Central memory CD8-positive, alpha-beta T cell (primary cell): ENCODE results near the gene SV2B.

ENCODE experiments used
- ATAC-seq: fragments of 150-1000 bp; cut with Tn5 transposase; replicated peaks from 2 replicates; pipeline ENCODE4 v1.10.0; 2022; ENCODE audit warnings: mild to moderate bottlenecking, moderate FRiP score, moderate number of reproducible peaks; ENCODE audit not compliant: poor library complexity, severe bottlenecking; ENCODE audit errors: extremely low read depth
- DNase-seq, 2 donors: peaks; one replicate each; pipeline ENCODE4 v3.0.0; 2021; ENCODE audit warnings: low spot score in 2 of 2
- H3K27ac Mint-ChIP-seq: one replicate; pipeline ENCODE4 v1.8.0; 2022; ENCODE audit warnings: low read depth, mild to moderate bottlenecking, moderate library complexity, mixed read lengths
- H3K27me3 Mint-ChIP-seq: one replicate; pipeline ENCODE4 v1.8.0; 2022; ENCODE audit warnings: mixed read lengths
- H3K36me3 Mint-ChIP-seq: one replicate; pipeline ENCODE4 v1.8.0; 2022; ENCODE audit warnings: mild to moderate bottlenecking, moderate library complexity, mixed read lengths; ENCODE audit not compliant: insufficient read depth
- H3K4me1 Mint-ChIP-seq: one replicate; pipeline ENCODE4 v1.8.0; 2022; ENCODE audit warnings: mixed read lengths
- H3K4me3 Mint-ChIP-seq: one replicate; pipeline ENCODE4 v1.8.0; 2022; ENCODE audit warnings: mild to moderate bottlenecking, moderate library complexity, mixed read lengths
- H3K9me3 Mint-ChIP-seq: one replicate; pipeline ENCODE4 v1.8.0; 2022; ENCODE audit warnings: mixed read lengths

The SV2B gene

DNA sequence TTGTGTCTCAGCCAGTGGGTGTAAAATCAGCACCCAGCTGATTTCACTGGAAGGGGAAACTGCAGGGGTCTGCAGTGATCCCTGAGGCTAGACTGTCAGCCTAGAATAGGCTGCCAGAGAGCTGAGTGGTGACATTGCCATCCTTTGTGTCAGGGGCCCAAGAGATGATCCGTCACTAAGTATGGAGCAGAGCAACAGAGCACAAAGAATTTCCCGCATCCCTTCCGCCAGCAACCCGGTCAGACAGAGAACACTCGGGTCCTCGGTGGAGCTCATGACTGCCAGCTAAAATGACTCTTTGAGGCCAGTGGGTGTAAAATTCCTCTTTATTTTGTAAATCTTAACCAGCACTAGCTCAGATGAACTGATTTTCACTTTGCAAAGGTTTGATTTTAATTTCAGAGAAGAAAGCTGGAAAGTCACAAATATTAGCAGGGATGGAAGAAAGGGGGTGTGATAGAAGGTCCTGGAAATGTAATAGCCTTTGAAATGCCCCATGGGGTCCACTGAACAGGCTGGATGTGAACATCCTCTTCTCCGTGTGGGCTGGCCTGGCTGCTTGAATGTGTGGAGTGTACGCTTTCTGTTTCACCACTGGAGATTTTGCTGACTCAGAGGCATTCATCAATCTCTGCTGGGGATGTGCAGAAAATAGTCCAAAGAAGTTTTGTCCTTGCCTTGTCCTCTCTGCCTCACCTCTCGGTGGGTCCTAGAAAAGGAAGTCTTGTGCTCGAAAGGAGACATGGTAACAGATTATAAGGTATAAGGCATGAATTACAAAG is 138.8 kb downstream of the SV2B start:
- ATAC-seq = no peak

DNA sequence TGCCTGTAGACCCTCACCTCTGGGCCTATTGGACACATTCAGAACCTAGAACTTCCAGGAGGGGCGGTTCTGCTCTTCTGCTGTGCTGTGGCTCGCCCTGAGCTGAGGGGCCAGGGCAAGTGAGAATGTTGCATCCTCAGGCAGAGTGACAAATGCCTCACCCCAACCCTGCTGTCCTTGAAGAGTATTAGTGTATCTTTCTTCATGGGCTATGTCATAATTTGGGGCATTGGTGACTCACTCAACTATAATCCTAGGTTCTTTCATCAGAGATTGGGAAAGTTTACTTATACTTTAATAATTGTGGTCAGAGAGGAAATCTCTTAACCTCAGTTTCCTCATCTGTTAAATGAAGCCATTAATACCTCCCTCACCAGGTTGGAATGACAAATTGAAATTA is 143.8 kb downstream of the SV2B start:
- Mint-ChIP-seq H3K4me3 (no peak overlapping the region), H3K9me3 (no peaks in the 10 kb centered on the region), H3K27me3 (peaks cover 29% of the 10 kb centered on the region), H3K36me3 (no peaks in the 10 kb centered on the region), H3K4me1 (no peaks in the 10 kb centered on the region), H3K27ac (no peak overlapping the region)
- ATAC-seq (no peak), DNase-seq (no peak)

More for the DNA sequence above, 138.8 kb downstream of the SV2B start:
- Mint-ChIP-seq H3K4me3 (no peak overlapping the region), H3K36me3 (no peaks in the 10 kb centered on the region), H3K27ac (no peak overlapping the region), H3K27me3 (peaks cover 37% of the 10 kb centered on the region), H3K4me1 (no peaks in the 10 kb centered on the region), H3K9me3 (no peaks in the 10 kb centered on the region)
- no peak for DNase-seq

DNA sequence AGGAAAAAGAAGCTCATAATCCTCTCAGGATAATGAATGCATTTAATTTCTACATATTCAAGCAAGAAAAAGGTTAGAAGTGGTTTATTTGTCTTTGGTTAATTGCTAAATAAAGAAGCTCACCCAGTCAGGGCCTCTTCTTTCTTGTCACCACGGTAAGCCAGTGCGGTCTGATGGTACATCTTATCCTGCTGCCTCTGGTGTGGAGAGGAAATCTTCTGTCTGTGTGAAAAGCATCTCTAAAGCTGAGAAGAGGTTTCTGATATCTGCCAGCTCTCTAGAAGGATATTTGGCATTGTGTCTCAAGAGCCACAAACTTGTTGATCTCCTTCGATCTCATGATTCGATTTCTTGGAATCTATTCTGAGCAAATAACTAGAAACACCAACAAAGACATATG is 144.9 kb downstream of the SV2B start:
- H3K27me3 Mint-ChIP-seq = peaks cover 39% of the 10 kb centered on the region
- H3K36me3 Mint-ChIP-seq = peaks cover 2% of the 10 kb centered on the region
- no peak overlapping the region for H3K4me3 Mint-ChIP-seq
- no peaks in the 10 kb centered on the region for H3K4me1 Mint-ChIP-seq
- H3K9me3 Mint-ChIP-seq = no peaks in the 10 kb centered on the region
- DNase-seq = no peak
- H3K27ac Mint-ChIP-seq = no peak overlapping the region
- no peak for ATAC-seq

- Mint-ChIP-seq H3K27me3 (peaks cover 56% of the 10 kb centered on the region), H3K9me3 (no peaks in the 10 kb centered on the region), H3K36me3 (peaks cover 2% of the 10 kb centered on the region), H3K27ac (no peak overlapping the region), H3K4me3 (no peak overlapping the region), H3K4me1 (no peaks in the 10 kb centered on the region)
- no peak for ATAC-seq
- no peak for DNase-seq
These were observed 146.9 kb downstream of the SV2B start for GRCh38 chr15:91246998-91247397.

DNA sequence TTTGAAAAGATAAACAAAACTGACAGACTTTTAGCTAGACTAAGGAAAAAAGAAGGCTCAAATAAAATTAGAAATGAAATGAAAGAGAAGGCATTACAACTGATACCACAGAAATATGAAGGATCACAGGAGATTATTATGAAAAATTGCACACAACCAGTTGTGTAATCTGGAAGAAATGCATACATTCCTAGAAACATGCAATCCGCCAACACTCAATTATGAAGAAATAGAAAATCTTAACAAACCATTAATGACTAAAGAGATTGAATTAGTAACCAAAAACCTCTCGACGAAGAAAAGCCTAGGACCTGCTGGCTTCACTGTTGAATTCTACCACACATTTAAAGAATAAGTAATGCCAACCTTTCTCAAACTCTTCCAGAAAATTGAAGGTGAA is 149.5 kb downstream of the SV2B start:
- DNase-seq (no peak), ATAC-seq (no peak)
- Mint-ChIP-seq H3K4me1 (no peaks in the 10 kb centered on the region), H3K27me3 (peaks cover 68% of the 10 kb centered on the region), H3K27ac (no peak overlapping the region), H3K4me3 (no peak overlapping the region), H3K36me3 (peaks cover 2% of the 10 kb centered on the region), H3K9me3 (no peaks in the 10 kb centered on the region)

DNA sequence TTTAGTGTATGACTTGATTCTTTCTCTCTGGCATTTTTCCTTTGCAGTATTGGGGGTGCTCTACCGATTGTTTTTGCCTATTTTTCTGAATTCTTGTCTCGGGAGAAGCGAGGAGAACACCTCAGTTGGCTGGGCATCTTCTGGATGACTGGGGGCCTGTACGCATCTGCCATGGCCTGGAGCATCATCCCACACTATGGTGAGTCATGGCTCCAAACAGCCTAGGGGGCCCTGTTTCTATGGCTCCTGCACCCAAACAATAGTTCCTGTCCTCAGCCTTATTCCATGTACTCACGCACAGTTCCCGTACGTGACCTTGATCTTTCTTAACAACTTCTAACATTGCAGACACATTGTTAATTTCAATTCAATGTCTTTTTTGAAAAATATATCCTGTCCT is 152.3 kb downstream of the SV2B start:
- ATAC-seq (no peak), DNase-seq (no peak)
- Mint-ChIP-seq H3K27me3 (peaks cover 83% of the 10 kb centered on the region), H3K27ac (no peak overlapping the region), H3K4me3 (no peak overlapping the region), H3K36me3 (peaks cover 2% of the 10 kb centered on the region), H3K9me3 (no peaks in the 10 kb centered on the region), H3K4me1 (no peaks in the 10 kb centered on the region)

DNA sequence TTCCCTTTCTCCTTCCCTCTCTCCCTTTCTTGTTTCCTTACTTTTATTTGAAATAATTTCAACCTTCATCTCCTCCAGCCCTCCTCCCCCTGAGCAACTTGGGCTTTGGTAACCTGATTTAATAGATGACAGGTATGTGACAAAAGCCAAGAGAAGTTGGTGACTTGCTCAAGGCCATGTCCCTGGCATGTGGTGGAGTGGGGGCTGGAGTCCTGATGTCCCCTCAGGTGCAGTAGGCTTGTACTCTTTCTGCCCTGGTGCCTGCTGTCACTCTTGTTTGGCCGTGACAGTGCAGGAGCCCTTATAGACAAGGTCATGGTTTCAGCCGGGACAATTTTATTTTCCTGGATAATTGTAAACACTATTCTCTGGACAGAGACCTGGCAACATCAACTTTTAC is 152.7 kb downstream of the SV2B start:
- DNase-seq (no peak), ATAC-seq (no peak)
- Mint-ChIP-seq H3K27me3 (peaks cover 84% of the 10 kb centered on the region), H3K4me3 (no peak overlapping the region), H3K36me3 (peaks cover 2% of the 10 kb centered on the region), H3K4me1 (no peaks in the 10 kb centered on the region), H3K27ac (no peak overlapping the region), H3K9me3 (no peaks in the 10 kb centered on the region)

DNA sequence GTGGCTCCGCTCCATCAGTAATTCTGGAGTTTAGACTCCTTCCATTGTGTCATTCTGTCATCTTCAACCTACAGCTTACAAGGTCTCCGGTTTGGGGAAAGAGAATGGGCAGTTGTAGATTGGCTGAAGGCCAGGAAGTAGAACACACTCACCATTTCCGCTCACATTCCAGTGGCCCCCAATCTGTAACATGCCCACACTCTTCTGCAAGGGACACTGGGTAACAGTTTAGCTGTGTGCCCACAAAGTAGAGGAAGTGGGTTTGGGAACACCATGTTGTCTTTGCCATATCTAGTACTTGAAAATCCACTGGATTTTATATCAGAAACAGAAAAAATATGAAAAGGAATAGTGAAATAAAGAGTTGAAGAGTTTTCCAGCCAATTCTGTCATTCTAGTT is 153.5 kb downstream of the SV2B start:
- Mint-ChIP-seq H3K9me3 (no peaks in the 10 kb centered on the region), H3K4me1 (no peaks in the 10 kb centered on the region), H3K27ac (no peak overlapping the region), H3K4me3 (no peak overlapping the region), H3K36me3 (peaks cover 2% of the 10 kb centered on the region), H3K27me3 (peaks cover 89% of the 10 kb centered on the region)
- ATAC-seq (no peak), DNase-seq (no peak)

DNA sequence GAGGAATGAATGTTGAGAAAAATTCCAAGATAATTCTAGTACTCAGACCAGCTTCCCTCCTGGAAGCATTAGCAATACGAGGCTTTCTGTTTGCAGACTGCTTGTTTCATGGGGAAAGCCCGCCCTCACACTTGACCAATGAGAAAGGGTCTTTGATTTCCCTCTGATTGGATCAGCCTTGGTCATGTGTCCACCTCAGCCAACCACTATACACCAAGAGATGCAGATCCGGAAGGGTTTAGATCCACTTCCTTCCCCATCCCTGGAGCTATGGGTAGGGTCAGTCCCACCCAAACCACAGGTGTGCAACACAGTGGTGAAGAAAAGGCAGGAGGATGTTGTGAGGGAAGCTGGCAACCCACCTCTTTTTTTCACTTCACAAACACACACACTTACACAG is 154.7 kb downstream of the SV2B start:
- ATAC-seq (no peak), DNase-seq (no peak)
- Mint-ChIP-seq H3K4me3 (no peak overlapping the region), H3K9me3 (no peaks in the 10 kb centered on the region), H3K27ac (no peak overlapping the region), H3K4me1 (no peaks in the 10 kb centered on the region), H3K36me3 (no peaks in the 10 kb centered on the region), H3K27me3 (peaks cover 84% of the 10 kb centered on the region)

DNA sequence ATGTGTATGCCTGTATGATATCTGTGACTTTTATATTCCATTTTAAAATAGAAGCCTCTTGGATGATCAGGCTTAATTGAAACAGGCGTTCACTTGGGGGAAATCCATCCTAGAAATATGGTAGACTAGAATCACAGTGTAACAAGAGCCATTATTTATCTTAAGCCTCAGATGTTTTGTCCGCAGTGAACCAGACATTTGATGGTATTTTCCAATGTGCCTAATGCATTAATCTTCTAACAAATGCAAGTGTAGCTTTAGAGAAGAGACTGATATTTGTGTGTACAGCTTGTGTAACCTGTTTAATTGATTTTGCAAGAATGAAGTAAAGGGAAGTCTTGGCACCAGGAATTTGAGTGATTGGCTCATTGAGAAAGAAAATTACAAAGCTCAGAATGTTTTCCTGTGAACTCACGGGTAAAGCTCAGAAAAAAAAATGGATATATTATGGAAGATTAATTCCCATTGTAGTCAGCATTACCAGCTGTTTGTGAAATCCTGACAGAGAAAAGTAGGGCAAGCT is 155.7 kb downstream of the SV2B start:
- DNase-seq (no peak), ATAC-seq (no peak)
- no peaks in the 10 kb centered on the region for H3K9me3 Mint-ChIP-seq

GRCh38 chr15:91257746-91258414 is 157.8 kb downstream of the SV2B start:
- no peaks in the 10 kb centered on the region for H3K36me3 Mint-ChIP-seq
- no peak overlapping the region for H3K4me3 Mint-ChIP-seq
- peaks cover 62% of the 10 kb centered on the region for H3K27me3 Mint-ChIP-seq
- H3K9me3 Mint-ChIP-seq = no peaks in the 10 kb centered on the region
- ATAC-seq (no peak), DNase-seq (no peak)
- H3K27ac Mint-ChIP-seq = no peak overlapping the region
- no peaks in the 10 kb centered on the region for H3K4me1 Mint-ChIP-seq

More for the DNA sequence above, 155.7 kb downstream of the SV2B start:
- no peaks in the 10 kb centered on the region for H3K36me3 Mint-ChIP-seq
- no peak overlapping the region for H3K4me3 Mint-ChIP-seq
- no peaks in the 10 kb centered on the region for H3K4me1 Mint-ChIP-seq
- no peak overlapping the region for H3K27ac Mint-ChIP-seq
- H3K27me3 Mint-ChIP-seq = peaks cover 83% of the 10 kb centered on the region

DNA sequence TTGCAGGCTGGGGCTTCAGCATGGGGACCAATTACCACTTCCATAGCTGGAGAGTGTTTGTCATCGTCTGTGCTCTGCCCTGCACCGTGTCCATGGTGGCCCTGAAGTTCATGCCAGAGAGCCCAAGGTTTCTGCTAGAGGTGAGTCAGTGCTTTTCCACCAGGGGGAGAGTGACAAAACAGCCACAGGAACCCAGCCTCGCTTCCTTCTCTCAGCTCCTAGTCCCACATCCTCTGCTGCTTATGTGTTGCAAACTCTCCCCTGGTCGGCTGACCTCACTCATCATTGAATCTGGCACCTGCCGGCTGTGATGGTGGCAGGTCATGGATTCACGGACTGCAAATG is 158.3 kb downstream of the SV2B start:
- no peak overlapping the region for H3K27ac Mint-ChIP-seq
- no peak overlapping the region for H3K4me3 Mint-ChIP-seq
- no peaks in the 10 kb centered on the region for H3K9me3 Mint-ChIP-seq
- no peak for DNase-seq
- H3K36me3 Mint-ChIP-seq = no peaks in the 10 kb centered on the region
- H3K27me3 Mint-ChIP-seq = peaks cover 57% of the 10 kb centered on the region
- no peak for ATAC-seq
- no peaks in the 10 kb centered on the region for H3K4me1 Mint-ChIP-seq

DNA sequence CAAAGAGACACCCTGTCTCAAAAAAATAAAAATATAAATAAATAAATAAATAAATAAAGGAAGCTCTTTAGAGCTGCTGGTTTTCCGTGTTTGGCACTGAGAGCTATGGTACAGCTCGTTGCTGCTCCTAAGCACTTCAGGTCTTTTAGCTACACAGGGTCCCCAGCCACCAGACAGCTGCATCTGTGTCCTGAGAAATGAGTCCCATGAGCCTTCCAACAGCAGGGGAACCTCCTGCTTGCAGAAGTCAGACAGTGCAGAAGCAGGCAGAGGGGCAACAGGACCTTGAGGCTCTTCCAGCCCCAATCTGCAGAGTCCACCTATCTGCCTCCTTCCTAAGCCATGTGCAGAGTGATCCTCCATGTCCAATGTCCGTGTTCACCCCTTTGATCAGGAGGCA is 159.0 kb downstream of the SV2B start:
- Mint-ChIP-seq H3K9me3 (no peaks in the 10 kb centered on the region), H3K27me3 (peaks cover 50% of the 10 kb centered on the region), H3K27ac (no peak overlapping the region), H3K4me3 (no peak overlapping the region), H3K36me3 (no peaks in the 10 kb centered on the region), H3K4me1 (no peaks in the 10 kb centered on the region)
- DNase-seq (no peak), ATAC-seq (no peak)
